Astrocyte (in vitro differentiated cells and primary cell): ENCODE measurements around the gene NCOA1. TPM values are rescaled to one million over a fixed set of nuclear protein-coding genes. Genes with fewer than 3 reads are reported as not detected.
"Not testable (repeated sequence)": the region's sequence is repeated elsewhere in the genome, so short reads cannot be mapped to it uniquely, and the experiment has no call there.

Experiments used
- DNase-seq: peaks from one replicate; pipeline ENCODE4 v3.0.0-alpha.2; 2010; ENCODE audit warnings: low read depth
- FAIRE-seq: peaks from 2 replicates; lab custom pipeline; 2011; peaks lifted over from hg19 to GRCh38; lab: Jason Lieb, UNC
- H2AFZ ChIP-seq: 2 replicates; pipeline ENCODE4 v1.6.0; 2012; ENCODE audit warnings: low read depth, low read length, inconsistent platforms
- H3K27ac ChIP-seq: 2 replicates; pipeline ENCODE4 v1.5.1; 2011; ENCODE audit warnings: low read depth, low read length, inconsistent platforms
- H3K27me3 ChIP-seq: 2 replicates; pipeline ENCODE4 v1.6.0; 2011; ENCODE audit warnings: low read length, inconsistent platforms; ENCODE audit not compliant: insufficient read depth
- H3K36me3 ChIP-seq: 2 replicates; pipeline ENCODE4 v1.5.1; 2011; ENCODE audit warnings: low read length, inconsistent platforms; ENCODE audit not compliant: insufficient read depth
- H3K4me1 ChIP-seq: 2 replicates; pipeline ENCODE4 v1.5.1; 2011; ENCODE audit warnings: low read length, inconsistent platforms; ENCODE audit not compliant: insufficient read depth
- H3K4me2 ChIP-seq: 2 replicates; pipeline ENCODE4 v1.6.0; 2012; ENCODE audit warnings: low read length, inconsistent platforms
- H3K4me3 ChIP-seq: 2 replicates; pipeline ENCODE4 v1.5.1; 2011; ENCODE audit warnings: low read depth, mild to moderate bottlenecking, low read length, inconsistent platforms; ENCODE audit not compliant: insufficient read depth
- H3K79me2 ChIP-seq: 2 replicates; pipeline ENCODE4 v1.6.0; 2012; ENCODE audit warnings: mild to moderate bottlenecking, low read length, inconsistent platforms; ENCODE audit not compliant: insufficient read depth
- H3K9ac ChIP-seq: 2 replicates; pipeline ENCODE4 v1.6.0; 2012; ENCODE audit warnings: mild to moderate bottlenecking, low read length, inconsistent platforms
- H3K9me3 ChIP-seq: 2 replicates; pipeline ENCODE4 v1.5.1; 2012; ENCODE audit warnings: low read depth, mild to moderate bottlenecking, low read length, inconsistent platforms; ENCODE audit not compliant: insufficient read depth
- H4K20me1 ChIP-seq: 2 replicates; pipeline ENCODE4 v1.6.0; 2012; ENCODE audit warnings: low read length, inconsistent platforms; ENCODE audit not compliant: insufficient read depth
- H3K27ac Mint-ChIP-seq: one replicate; pipeline ENCODE4 v1.8.0; 2021; ENCODE audit warnings: mild to moderate bottlenecking, mixed read lengths; ENCODE audit not compliant: unreplicated experiment
- H3K27me3 Mint-ChIP-seq: one replicate; pipeline ENCODE4 v1.8.0; 2021; ENCODE audit warnings: low read depth, mixed read lengths; ENCODE audit not compliant: unreplicated experiment
- H3K36me3 Mint-ChIP-seq: one replicate; pipeline ENCODE4 v1.8.0; 2021; ENCODE audit warnings: low read depth, mixed read lengths; ENCODE audit not compliant: unreplicated experiment
- H3K4me1 Mint-ChIP-seq: one replicate; pipeline ENCODE4 v1.8.0; 2021; ENCODE audit warnings: low read depth, mixed read lengths; ENCODE audit not compliant: unreplicated experiment
- H3K4me3 Mint-ChIP-seq: one replicate; pipeline ENCODE4 v1.8.0; 2021; ENCODE audit warnings: mild to moderate bottlenecking, moderate library complexity, mixed read lengths; ENCODE audit not compliant: unreplicated experiment
- H3K9me3 Mint-ChIP-seq: one replicate; pipeline ENCODE4 v1.8.0; 2021; ENCODE audit warnings: mild to moderate bottlenecking, mixed read lengths; ENCODE audit not compliant: unreplicated experiment
- CTCF ChIP-seq: IDR thresholded peaks from 2 replicates; pipeline ENCODE4 v1.5.1; 2011; ENCODE audit warnings: low read depth, mild to moderate bottlenecking, inconsistent platforms, low read length, moderate library complexity; ENCODE audit not compliant: insufficient read depth
- EZH2 ChIP-seq: IDR thresholded peaks from 2 replicates; pipeline ENCODE4 v1.6.1; 2012; ENCODE audit warnings: mild to moderate bottlenecking, low read length, inconsistent platforms; ENCODE audit not compliant: insufficient read depth
- total RNA-seq: library from RNA; stranded (reverse); gene quantifications from 2 replicates; pipeline ENCODE4 v1.2.1, GENCODE V29; 2021

Gene NCOA1
- total RNA-seq, 1 donor from 2014 or later, result 14.7 TPM

- Mint-ChIP-seq H3K4me3 (no peak overlapping the region), H3K4me1 (peaks cover under 1% of the 10 kb centered on the region), H3K9me3 (no peaks in the 10 kb centered on the region), H3K27ac (no peak overlapping the region), H3K27me3 (peaks cover 10% of the 10 kb centered on the region), H3K36me3 (no peaks in the 10 kb centered on the region)
- Histone ChIP-seq H3K9me3 (no peaks in the 10 kb centered on the region), H2AFZ (no peak overlapping the region), H3K9ac (no peak overlapping the region), H3K4me1 (no peaks in the 10 kb centered on the region), H3K79me2 (no peaks in the 10 kb centered on the region), H3K4me3 (no peak overlapping the region), H3K27ac (no peak overlapping the region), H3K4me2 (no peak overlapping the region), H3K36me3 (no peaks in the 10 kb centered on the region), H3K27me3 (no peaks in the 10 kb centered on the region), H4K20me1 (no peaks in the 10 kb centered on the region)
- TF ChIP-seq EZH2 (no peak), CTCF (no peak)
- DNase-seq (no peak), FAIRE-seq (no peak)
Observed at GRCh38 chr2:24466871-24467870, 23.9 kb upstream of the NCOA1 start.

- H3K36me3 ChIP-seq, H3K4me1 ChIP-seq, H3K79me2 ChIP-seq, H3K27me3 ChIP-seq, DNase-seq, H3K4me3 ChIP-seq, H3K4me3 Mint-ChIP-seq, H3K4me2 ChIP-seq, H3K36me3 Mint-ChIP-seq, H3K9me3 Mint-ChIP-seq, H3K9ac ChIP-seq, H2AFZ ChIP-seq, H3K27ac Mint-ChIP-seq, H3K9me3 ChIP-seq, H3K4me1 Mint-ChIP-seq, FAIRE-seq, H3K27ac ChIP-seq, H4K20me1 ChIP-seq, H3K27me3 Mint-ChIP-seq: not testable (repeated sequence)
Observed at GRCh38 chr2:24468453-24468852, 22.6 kb upstream of the NCOA1 start.

GRCh38 chr2:24469148-24469650 is 21.9 kb upstream of the NCOA1 start:
- H3K4me2 ChIP-seq, result no peak overlapping the region
- Mint-ChIP-seq H3K36me3 (no peaks in the 10 kb centered on the region), H3K27me3 (no peaks in the 10 kb centered on the region), H3K27ac (no peak overlapping the region), H3K9me3 (no peaks in the 10 kb centered on the region), H3K4me1 (no peaks in the 10 kb centered on the region), H3K4me3 (no peak overlapping the region)
- H4K20me1 ChIP-seq, result no peaks in the 10 kb centered on the region
- DNase-seq, result no peak
- no peak for TF ChIP-seq EZH2
- TF ChIP-seq CTCF, result no peak
- no peak overlapping the region for H2AFZ ChIP-seq
- no peak overlapping the region for H3K27ac ChIP-seq
- no peak overlapping the region for H3K4me3 ChIP-seq
- H3K79me2 ChIP-seq, result no peaks in the 10 kb centered on the region
- no peak overlapping the region for H3K9ac ChIP-seq
- no peak for FAIRE-seq
- H3K4me1 ChIP-seq, result no peaks in the 10 kb centered on the region
- H3K36me3 ChIP-seq, result no peaks in the 10 kb centered on the region
- H3K27me3 ChIP-seq, result no peaks in the 10 kb centered on the region
- H3K9me3 ChIP-seq, result no peaks in the 10 kb centered on the region
